Tongue (tissue), 2 donors: ENCODE measurements around the gene BMX. TPM values are rescaled to one million over a fixed set of nuclear protein-coding genes. Genes with fewer than 3 reads are reported as not detected.

Experiments
- DNase-seq: peaks from one replicate; pipeline ENCODE4 v3.0.0-alpha.2; 2015
- total RNA-seq: library from RNA; depleted of rRNA; stranded (reverse); fragments of >200 nt; gene quantifications from one replicate; pipeline ENCODE4 v1.2.3, GENCODE V29; 2014

BMX gene
- total RNA-seq, result 3.4 TPM

GRCh38 chrX:15500497-15500966 lies at the start of gene BMX:
Gene BMX, plus strand, starts transcription at chrX:15500807. Its CDS starts 7,547 bp downstream, at chrX:15508354.
- DNase-seq, result no peak

- no peak for DNase-seq
Observed at GRCh38 chrX:15451913-15452312, 48.7 kb upstream of the BMX start.

- DNase-seq, result no peak
Observed at GRCh38 chrX:15464704-15465103, 35.9 kb upstream of the BMX start.

- peak; percentile 77 for DNase-seq
Observed at GRCh38 chrX:15465347-15465746, 35.3 kb upstream of the BMX start.

GRCh38 chrX:15465896-15466651 lies 34.5 kb upstream of the BMX start:
- DNase-seq, result peak; percentile 29

- DNase-seq, result peak; percentile 66
Observed at GRCh38 chrX:15468036-15468435, 32.6 kb upstream of the BMX start.

GRCh38 chrX:15469613-15470012 lies 31.0 kb upstream of the BMX start:
- DNase-seq, result no peak

- peak; percentile 77 for DNase-seq
Observed at GRCh38 chrX:15471028-15471427, 29.6 kb upstream of the BMX start.

- no peak for DNase-seq
Observed at GRCh38 chrX:15472531-15472930, 28.1 kb upstream of the BMX start.

- DNase-seq, result no peak
Observed at GRCh38 chrX:15474028-15474427, 26.6 kb upstream of the BMX start.

- DNase-seq, result no peak
Observed at GRCh38 chrX:15475021-15475420, 25.6 kb upstream of the BMX start.

- DNase-seq, result no peak
Observed at GRCh38 chrX:15475486-15475885, 25.1 kb upstream of the BMX start.

GRCh38 chrX:15483891-15484290 lies 16.7 kb upstream of the BMX start:
- no peak for DNase-seq

GRCh38 chrX:15492469-15492868 lies 8.1 kb upstream of the BMX start:
- no peak for DNase-seq

- peak; percentile 77 for DNase-seq
Observed at GRCh38 chrX:15493118-15493962, 7.3 kb upstream of the BMX start, which contains the start of gene PIR. Gene PIR, minus strand, starts transcription at chrX:15493333. Its CDS starts 2,076 bp downstream, at chrX:15491257.

GRCh38 chrX:15495801-15496200 lies 4.8 kb upstream of the BMX start:
- no peak for DNase-seq

- DNase-seq, result no peak
Observed at GRCh38 chrX:15496824-15497223, 3.8 kb upstream of the BMX start.

- peak; percentile 37 for DNase-seq
Observed at GRCh38 chrX:15497865-15498264, 2.7 kb upstream of the BMX start.

- no peak for DNase-seq
Observed at GRCh38 chrX:15498741-15499140, 1.9 kb upstream of the BMX start.

- peak; percentile 31 for DNase-seq
Observed at GRCh38 chrX:15499976-15500375, 631 bp upstream of the BMX start.

- DNase-seq, result no peak
Observed at GRCh38 chrX:15501506-15501905, 899 bp downstream of the BMX start.

- no peak for DNase-seq
Observed at GRCh38 chrX:15504661-15505060, 4.1 kb downstream of the BMX start.

GRCh38 chrX:15505101-15505500 lies 4.5 kb downstream of the BMX start:
- no peak for DNase-seq
